ENCODE data around the gene OLFM1. TPM values are rescaled to one million over a fixed set of nuclear protein-coding genes. Genes with fewer than 3 reads are reported as not detected.

The OLFM1 gene
- total and polyA plus RNA-seq, 4 donors = 7.6 to 24.8 (median 15.8) TPM

GRCh38 chr9:135068776-135069415 is 18.6 kb upstream of the OLFM1 start:
- H3K4me3 ChIP-seq = no peak overlapping the region
- H3K27ac ChIP-seq (ENCODE audit: low read depth in 1 of 2, low read length in 1 of 2) = no peak overlapping the region
- no peak for ATAC-seq (ENCODE audit: insufficient read depth, low FRiP score)
- no peak for TF ChIP-seq CTCF (IDR thresholded peaks at IDR 0.05; ENCODE audit: control extremely low read depth, extremely low read depth)
- H3K4me1 ChIP-seq (ENCODE audit: control insufficient read depth in 5 of 5, insufficient read depth in 5 of 5, low read length in 5 of 5) = no peaks in the 10 kb centered on the region
- peaks cover 0 to 28% (median 12%) of the 10 kb centered on the region in 3 donors for H3K27me3 ChIP-seq (ENCODE audit: control insufficient read depth in 3 of 3, insufficient read depth in 3 of 3, low read length in 2 of 3)
- H3K9me3 ChIP-seq (ENCODE audit: control insufficient read depth in 4 of 4, insufficient read depth in 3 of 4, low read length in 3 of 4) = peaks cover 0 to 4% (median 1%) of the 10 kb centered on the region in 4 donors
- H3K36me3 ChIP-seq (ENCODE audit: control insufficient read depth in 4 of 4, insufficient read depth in 4 of 4, low read length in 4 of 4) = no peaks in the 10 kb centered on the region
- no peak overlapping the region for H3K9ac ChIP-seq (ENCODE audit: insufficient read depth in 1 of 2, low read length in 2 of 2)
- DNase-seq = no peak
- 76 to 80% methylated on average over 18 of the region's 18 CpGs for WGBS, 2 donors

GRCh38 chr9:135069558-135070197 is 17.8 kb upstream of the OLFM1 start:
- H3K27me3 ChIP-seq (ENCODE audit: control insufficient read depth in 3 of 3, insufficient read depth in 3 of 3, low read length in 2 of 3) = peaks cover 0 to 31% (median 12%) of the 10 kb centered on the region in 3 donors
- no peak overlapping the region for H3K4me3 ChIP-seq
- DNase-seq (no peak), ATAC-seq (ENCODE audit: insufficient read depth, low FRiP score) (no peak)
- peaks cover 0 to 3% (median 1%) of the 10 kb centered on the region in 4 donors for H3K9me3 ChIP-seq (ENCODE audit: control insufficient read depth in 4 of 4, insufficient read depth in 3 of 4, low read length in 3 of 4)
- H3K9ac ChIP-seq (ENCODE audit: insufficient read depth in 1 of 2, low read length in 2 of 2) = no peak overlapping the region
- 39 to 53% methylated on average over 14 to 15 of the region's 15 CpGs for WGBS, 2 donors
- H3K4me1 ChIP-seq (ENCODE audit: control insufficient read depth in 5 of 5, insufficient read depth in 5 of 5, low read length in 5 of 5) = peaks cover 0 to 1% (median under 1%) of the 10 kb centered on the region in 5 donors
- no peak for TF ChIP-seq CTCF (IDR thresholded peaks at IDR 0.05; ENCODE audit: control extremely low read depth, extremely low read depth)
- no peaks in the 10 kb centered on the region for H3K36me3 ChIP-seq (ENCODE audit: control insufficient read depth in 4 of 4, insufficient read depth in 4 of 4, low read length in 4 of 4)
- H3K27ac ChIP-seq (ENCODE audit: low read depth in 1 of 2, low read length in 1 of 2) = no peak overlapping the region

GRCh38 chr9:135070198-135070951 is 17.1 kb upstream of the OLFM1 start:
- H3K36me3 ChIP-seq (ENCODE audit: control insufficient read depth in 4 of 4, insufficient read depth in 4 of 4, low read length in 4 of 4) = no peaks in the 10 kb centered on the region
- H3K27ac ChIP-seq (ENCODE audit: low read depth in 1 of 2, low read length in 1 of 2) = no peak overlapping the region
- ATAC-seq (ENCODE audit: insufficient read depth, low FRiP score) (no peak), DNase-seq (no peak)
- no peak overlapping the region for H3K9ac ChIP-seq (ENCODE audit: insufficient read depth in 1 of 2, low read length in 2 of 2)
- H3K27me3 ChIP-seq (ENCODE audit: control insufficient read depth in 3 of 3, insufficient read depth in 3 of 3, low read length in 2 of 3) = peaks cover 0 to 33% (median 12%) of the 10 kb centered on the region in 3 donors
- no peak for TF ChIP-seq CTCF (IDR thresholded peaks at IDR 0.05; ENCODE audit: control extremely low read depth, extremely low read depth)
- H3K4me3 ChIP-seq = no peak overlapping the region
- 41 to 48% methylated on average over 22 of the region's 22 CpGs for WGBS, 2 donors
- H3K9me3 ChIP-seq (ENCODE audit: control insufficient read depth in 4 of 4, insufficient read depth in 3 of 4, low read length in 3 of 4) = peaks cover 0 to under 1% (median 0%) of the 10 kb centered on the region in 4 donors
- peaks cover 0 to 5% (median 5%) of the 10 kb centered on the region in 5 donors for H3K4me1 ChIP-seq (ENCODE audit: control insufficient read depth in 5 of 5, insufficient read depth in 5 of 5, low read length in 5 of 5)
